ENCODE measurements around the gene TGFB1. TPM values are rescaled to one million over a fixed set of nuclear protein-coding genes. Genes with fewer than 3 reads are reported as not detected.

Gene TGFB1
- total RNA-seq, 1 experiment from 2014 or later = 8.6 TPM

DNA sequence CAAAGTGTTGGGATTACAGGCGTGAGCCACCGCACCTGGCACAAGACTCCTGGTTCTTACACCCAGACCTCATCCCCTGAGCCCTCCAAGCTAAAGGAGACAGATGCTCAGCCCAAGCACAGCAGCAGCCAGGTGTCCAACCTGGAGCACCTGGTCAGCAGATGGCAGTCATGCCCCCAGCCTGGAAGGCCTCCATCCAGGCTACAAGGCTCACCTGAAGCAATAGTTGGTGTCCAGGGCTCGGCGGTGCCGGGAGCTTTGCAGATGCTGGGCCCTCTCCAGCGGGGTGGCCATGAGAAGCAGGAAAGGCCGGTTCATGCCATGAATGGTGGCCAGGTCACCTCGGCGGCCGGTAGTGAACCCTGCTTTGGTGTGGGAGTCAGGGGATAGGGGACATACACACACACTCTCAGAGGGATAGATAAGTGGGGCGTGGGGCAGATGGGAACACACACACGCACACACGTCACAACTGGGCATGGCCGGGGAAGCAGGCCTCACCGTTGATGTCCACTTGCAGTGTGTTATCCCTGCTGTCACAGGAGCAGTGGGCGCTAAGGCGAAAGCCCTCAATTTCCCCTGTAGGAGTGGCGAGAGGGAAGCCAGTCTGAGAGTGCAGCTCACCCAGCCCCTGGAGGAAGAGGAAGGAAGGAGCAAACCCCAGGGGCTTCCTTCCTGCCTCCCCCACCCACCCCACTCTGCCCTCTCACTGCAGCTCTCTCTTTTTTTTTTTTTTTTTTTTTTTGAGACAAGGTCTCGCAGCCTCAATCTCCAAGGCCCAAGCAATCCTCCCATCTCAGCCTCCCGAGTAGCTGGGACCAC, 11.8 kb downstream of the TGFB1 start:
- no peak overlapping the region for H3K4me3 ChIP-seq (ENCODE audit: insufficient read depth, low read depth, low read length)
- peak; percentile 69 for DNase-seq
- H3K36me3 ChIP-seq (replicated peaks; ENCODE audit: control insufficient read depth, insufficient read depth, low read length) = no peaks in the 10 kb centered on the region; the same call in 1 of the 2 replicates
- no peaks in the 10 kb centered on the region for H3K27me3 ChIP-seq (ENCODE audit: control insufficient read depth, insufficient read depth, low read length)

DNA sequence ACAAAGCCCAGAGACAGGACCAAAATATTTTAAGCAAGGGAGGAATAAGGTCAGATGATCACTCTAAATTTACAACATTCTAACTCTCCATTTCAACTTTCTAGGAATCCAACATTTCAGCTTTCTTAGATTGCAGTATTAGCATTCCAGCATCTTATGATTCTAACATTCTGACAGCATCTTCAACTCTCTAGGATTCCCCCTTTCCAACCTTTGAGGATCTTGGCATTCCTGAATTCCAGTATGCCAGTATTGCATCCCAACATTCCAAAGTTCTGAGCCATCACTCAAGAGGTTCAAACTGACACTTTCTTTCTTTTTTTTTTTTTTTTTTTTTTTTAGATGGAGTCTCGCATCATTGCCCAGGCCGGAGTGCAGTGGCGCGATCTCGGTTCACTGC, 13.8 kb downstream of the TGFB1 start:
- Histone ChIP-seq H3K27me3 (ENCODE audit: control insufficient read depth, insufficient read depth, low read length) (no peaks in the 10 kb centered on the region), H3K4me3 (ENCODE audit: insufficient read depth, low read depth, low read length) (no peak overlapping the region), H3K36me3 (replicated peaks; ENCODE audit: control insufficient read depth, insufficient read depth, low read length) (no peaks in the 10 kb centered on the region; the same call in 1 of the 2 replicates)
- no peak for DNase-seq

DNA sequence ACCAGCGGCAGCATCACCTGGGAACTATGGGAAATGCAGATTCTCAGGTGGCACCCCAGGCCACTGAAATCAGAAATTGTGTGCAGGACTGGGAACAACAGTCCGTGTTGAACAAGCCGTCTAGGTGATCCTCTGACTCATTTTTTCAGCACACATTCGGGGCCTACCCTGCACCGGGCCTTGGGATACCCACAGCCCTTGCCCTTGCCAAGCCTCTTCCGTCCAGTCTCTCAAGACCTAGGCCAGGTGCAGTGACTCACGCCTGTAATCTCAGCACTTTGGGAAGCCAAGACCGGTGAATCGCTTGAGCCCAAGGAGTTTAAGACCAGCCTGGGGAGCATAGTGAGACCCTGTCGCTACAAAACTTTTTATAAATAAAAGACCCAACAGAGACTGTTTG, 18.3 kb downstream of the TGFB1 start:
- Histone ChIP-seq H3K4me3 (ENCODE audit: insufficient read depth, low read depth, low read length) (no peak overlapping the region), H3K36me3 (replicated peaks; ENCODE audit: control insufficient read depth, insufficient read depth, low read length) (no peaks in the 10 kb centered on the region), H3K27me3 (ENCODE audit: control insufficient read depth, insufficient read depth, low read length) (no peaks in the 10 kb centered on the region)
- no peak for DNase-seq

DNA sequence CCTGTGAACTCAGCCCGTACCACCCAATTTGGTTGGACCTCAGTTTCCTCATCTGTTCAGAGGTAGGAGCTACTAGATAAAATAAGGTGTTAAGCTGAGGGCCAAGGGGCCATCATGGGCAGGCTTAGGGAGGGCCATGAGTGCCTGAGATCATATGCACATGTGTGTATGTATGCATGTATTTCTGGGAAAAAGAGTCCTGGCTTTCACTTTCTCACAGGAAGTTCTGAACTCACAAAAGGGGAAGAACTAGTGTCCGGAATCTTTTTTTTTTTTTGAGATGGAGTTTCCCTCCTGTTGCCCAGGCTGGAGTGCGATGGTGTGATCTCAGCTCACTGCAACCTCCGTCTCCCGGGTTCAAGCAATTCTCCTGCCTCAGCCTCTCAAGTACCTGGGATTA, 18.9 kb downstream of the TGFB1 start:
- Histone ChIP-seq H3K27me3 (ENCODE audit: control insufficient read depth, insufficient read depth, low read length) (no peaks in the 10 kb centered on the region), H3K36me3 (replicated peaks; ENCODE audit: control insufficient read depth, insufficient read depth, low read length) (no peaks in the 10 kb centered on the region), H3K4me3 (ENCODE audit: insufficient read depth, low read depth, low read length) (no peak overlapping the region)
- no peak for DNase-seq

DNA sequence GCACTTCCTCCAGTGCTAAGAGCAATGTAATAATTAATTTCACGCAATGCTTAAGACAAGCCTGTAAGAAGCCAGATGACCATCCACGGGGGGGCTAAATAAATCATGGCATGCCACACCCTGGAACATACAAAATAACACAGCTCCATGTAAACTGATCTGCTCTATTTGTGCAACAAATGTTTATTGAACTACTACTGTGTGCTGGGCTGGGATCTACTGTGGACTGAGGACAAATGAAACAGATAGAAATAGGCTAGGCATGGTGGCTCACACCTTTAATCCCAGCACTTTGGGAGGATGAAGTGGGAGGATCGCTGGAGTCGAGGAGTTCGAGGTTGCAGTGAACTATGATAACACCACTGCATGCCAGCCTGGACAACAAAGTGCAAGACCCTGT, 21.3 kb downstream of the TGFB1 start:
- H3K27me3 ChIP-seq (ENCODE audit: control insufficient read depth, insufficient read depth, low read length) = no peaks in the 10 kb centered on the region
- H3K4me3 ChIP-seq (ENCODE audit: insufficient read depth, low read depth, low read length) = no peak overlapping the region
- no peak for DNase-seq
- no peaks in the 10 kb centered on the region for H3K36me3 ChIP-seq (replicated peaks; ENCODE audit: control insufficient read depth, insufficient read depth, low read length)

DNA sequence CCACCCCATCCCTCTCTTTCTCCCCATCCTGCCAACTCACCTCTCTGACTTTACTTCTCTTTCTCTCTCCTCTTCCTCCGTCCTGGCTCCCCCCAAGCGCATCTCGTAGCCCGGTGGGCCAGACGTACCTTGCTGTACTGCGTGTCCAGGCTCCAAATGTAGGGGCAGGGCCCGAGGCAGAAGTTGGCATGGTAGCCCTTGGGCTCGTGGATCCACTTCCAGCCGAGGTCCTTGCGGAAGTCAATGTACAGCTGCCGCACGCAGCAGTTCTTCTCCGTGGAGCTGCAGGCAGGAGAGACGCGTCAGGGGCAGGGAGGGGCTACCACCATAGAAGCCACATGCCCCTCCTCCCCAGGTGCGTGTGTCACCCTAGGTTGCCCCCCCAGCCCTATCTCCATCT, 21.7 kb downstream of the TGFB1 start:
- no peak for DNase-seq
- no peaks in the 10 kb centered on the region for H3K36me3 ChIP-seq (replicated peaks; ENCODE audit: control insufficient read depth, insufficient read depth, low read length)

DNA sequence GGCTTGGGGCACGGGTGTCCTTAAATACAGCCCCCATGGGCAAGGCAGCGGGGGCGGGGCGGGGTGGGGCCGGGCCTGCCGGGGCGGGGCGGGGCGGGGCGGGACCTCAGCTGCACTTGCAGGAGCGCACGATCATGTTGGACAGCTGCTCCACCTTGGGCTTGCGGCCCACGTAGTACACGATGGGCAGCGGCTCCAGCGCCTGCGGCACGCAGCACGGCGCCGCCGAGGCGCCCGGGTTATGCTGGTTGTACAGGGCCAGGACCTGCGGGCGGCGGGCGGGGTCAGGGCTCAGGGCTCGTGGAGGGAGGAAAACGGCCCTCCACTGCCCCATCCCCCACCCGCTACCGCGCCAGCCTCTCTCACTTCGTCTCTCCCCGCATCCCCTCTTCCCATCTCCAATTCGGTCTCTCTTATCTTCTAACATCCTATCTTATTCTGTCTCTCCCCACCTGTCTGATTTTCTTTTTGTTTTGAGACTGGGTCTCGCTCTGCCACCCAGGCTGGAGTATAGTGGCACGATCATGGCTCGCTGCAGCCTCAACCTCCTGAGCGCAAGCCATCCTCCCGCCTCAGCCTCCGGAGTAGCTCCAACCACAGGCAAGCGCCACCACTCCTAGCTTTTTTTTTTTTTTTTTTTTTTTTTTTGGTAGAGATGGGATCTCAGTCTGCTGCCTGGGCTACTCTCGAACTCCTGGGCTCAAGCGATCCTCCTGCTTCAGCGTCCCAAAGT, 22.6 kb downstream of the TGFB1 start:
- no peaks in the 10 kb centered on the region for H3K36me3 ChIP-seq (replicated peaks; ENCODE audit: control insufficient read depth, insufficient read depth, low read length)
- no peaks in the 10 kb centered on the region for H3K27me3 ChIP-seq (ENCODE audit: control insufficient read depth, insufficient read depth, low read length)
- DNase-seq = peak; percentile 84
- peak overlapping the region; percentile 34; the same call in 1 of the 2 replicates for H3K4me3 ChIP-seq (ENCODE audit: insufficient read depth, low read depth, low read length)

More for the DNA sequence above, 21.7 kb downstream of the TGFB1 start:
- H3K27me3 ChIP-seq (ENCODE audit: control insufficient read depth, insufficient read depth, low read length) = no peaks in the 10 kb centered on the region
- no peak overlapping the region for H3K4me3 ChIP-seq (ENCODE audit: insufficient read depth, low read depth, low read length)

DNA sequence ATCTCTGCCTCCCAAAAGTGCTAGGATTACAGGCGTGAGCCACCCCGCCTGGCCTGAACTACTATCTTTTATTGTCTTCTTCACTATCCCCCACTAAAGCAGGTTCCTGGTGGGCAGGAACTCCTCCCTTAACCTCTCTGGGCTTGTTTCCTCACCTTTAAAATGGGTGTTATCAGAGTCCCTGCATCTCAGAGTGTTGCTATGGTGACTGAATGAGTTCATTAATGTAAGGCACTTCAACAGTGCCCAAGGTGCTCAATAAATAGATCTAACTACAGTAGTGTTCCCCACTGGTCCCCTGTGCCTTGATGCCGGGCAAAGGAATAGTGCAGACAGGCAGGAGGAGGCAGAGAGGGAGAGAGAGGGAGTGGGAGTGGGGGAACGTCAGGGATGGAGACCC, 23.2 kb downstream of the TGFB1 start:
- Histone ChIP-seq H3K36me3 (replicated peaks; ENCODE audit: control insufficient read depth, insufficient read depth, low read length) (no peaks in the 10 kb centered on the region), H3K27me3 (ENCODE audit: control insufficient read depth, insufficient read depth, low read length) (no peaks in the 10 kb centered on the region), H3K4me3 (ENCODE audit: insufficient read depth, low read depth, low read length) (no peak overlapping the region)
- no peak for DNase-seq

DNA sequence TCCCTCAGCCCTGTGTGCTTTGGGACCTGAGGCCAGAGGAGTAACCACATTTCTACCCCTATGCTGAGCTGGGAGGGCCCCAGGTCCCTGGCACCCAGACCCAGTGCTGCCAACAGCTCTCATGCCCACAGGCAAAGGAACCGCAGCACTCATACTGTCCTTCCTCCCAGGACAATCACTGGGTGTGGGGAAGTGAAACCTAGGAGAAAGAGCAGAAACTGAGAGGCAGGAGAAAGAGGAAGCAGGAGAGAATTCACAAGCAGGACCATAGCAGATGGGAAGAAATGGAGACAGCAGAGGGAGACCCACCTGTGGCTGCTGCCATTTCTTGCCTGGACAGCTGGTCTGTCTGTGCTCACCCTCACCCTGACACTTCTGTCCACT, 24.9 kb downstream of the TGFB1 start:
- Histone ChIP-seq H3K27me3 (ENCODE audit: control insufficient read depth, insufficient read depth, low read length) (no peaks in the 10 kb centered on the region), H3K36me3 (replicated peaks; ENCODE audit: control insufficient read depth, insufficient read depth, low read length) (no peaks in the 10 kb centered on the region), H3K4me3 (ENCODE audit: insufficient read depth, low read depth, low read length) (no peak overlapping the region)
- DNase-seq = no peak

DNA sequence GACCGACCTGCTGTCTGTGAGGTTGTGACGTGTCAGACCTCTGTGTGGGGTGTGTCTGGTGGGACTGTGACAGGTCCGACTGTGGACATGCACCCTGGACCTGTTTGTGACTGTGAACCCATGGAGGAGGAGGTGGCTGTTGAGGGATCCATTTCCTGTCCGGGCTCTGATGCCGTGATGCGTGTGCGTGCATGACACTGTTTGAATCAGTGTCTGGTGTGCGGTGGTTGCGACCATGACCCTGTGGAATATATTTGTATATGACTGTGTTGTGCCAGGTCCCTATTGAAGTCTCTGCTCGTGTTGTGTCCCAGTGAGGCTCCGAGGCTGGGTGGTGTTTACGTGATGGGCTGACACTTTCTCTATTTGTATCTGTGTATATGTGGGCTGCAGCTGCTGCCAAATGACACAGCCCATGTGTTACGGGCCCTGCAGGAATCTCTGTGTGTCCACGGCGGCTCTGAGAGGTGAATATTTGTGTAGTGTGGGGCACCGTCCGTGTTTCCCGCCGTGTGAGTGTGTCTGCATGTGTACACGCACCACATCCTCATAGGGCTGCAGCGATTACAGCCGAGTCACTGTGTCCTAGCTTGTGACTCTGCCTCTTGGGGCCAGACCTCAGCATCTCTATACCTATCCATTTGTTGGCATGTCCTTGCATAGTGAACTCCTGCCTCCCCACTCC, 25.4 kb downstream of the TGFB1 start:
- no peak overlapping the region for H3K4me3 ChIP-seq (ENCODE audit: insufficient read depth, low read depth, low read length)
- no peaks in the 10 kb centered on the region for H3K36me3 ChIP-seq (replicated peaks; ENCODE audit: control insufficient read depth, insufficient read depth, low read length)
- DNase-seq = peak; percentile 44
- no peaks in the 10 kb centered on the region for H3K27me3 ChIP-seq (ENCODE audit: control insufficient read depth, insufficient read depth, low read length)

DNA sequence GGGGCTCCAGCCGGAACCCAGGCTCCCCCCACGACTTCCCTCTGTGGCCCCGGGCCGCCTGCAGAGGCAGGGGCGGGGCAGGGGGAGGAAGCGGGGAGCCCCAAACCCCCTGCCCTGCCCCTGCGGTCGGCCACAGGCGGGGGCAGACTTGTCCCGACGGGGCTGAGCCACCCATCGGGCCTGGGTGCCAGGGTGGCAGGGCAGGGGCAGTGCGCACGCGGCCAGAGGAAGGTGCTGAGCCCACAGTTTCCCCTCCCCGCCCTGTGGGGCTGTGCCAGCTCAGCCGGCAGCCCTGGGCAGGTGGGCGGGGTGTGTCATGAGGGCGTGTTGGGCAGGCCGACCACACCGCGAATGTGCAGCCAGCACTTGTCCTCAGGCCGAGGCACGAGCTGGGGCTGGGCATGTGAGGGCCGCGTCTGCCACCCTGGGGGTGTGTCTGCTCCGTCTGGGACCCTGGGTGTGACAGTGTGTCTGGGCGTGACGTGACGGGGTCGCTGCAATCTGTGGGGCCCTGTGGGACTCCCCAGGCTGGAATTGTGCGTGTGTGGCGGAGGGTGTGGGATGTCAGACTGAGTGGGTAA, 26.1 kb downstream of the TGFB1 start:
- Histone ChIP-seq H3K27me3 (ENCODE audit: control insufficient read depth, insufficient read depth, low read length) (no peaks in the 10 kb centered on the region), H3K4me3 (ENCODE audit: insufficient read depth, low read depth, low read length) (no peak overlapping the region; the same call in 1 of the 2 replicates), H3K36me3 (replicated peaks; ENCODE audit: control insufficient read depth, insufficient read depth, low read length) (peaks cover 2% of the 10 kb centered on the region)
- DNase-seq = peak; percentile 87

DNA sequence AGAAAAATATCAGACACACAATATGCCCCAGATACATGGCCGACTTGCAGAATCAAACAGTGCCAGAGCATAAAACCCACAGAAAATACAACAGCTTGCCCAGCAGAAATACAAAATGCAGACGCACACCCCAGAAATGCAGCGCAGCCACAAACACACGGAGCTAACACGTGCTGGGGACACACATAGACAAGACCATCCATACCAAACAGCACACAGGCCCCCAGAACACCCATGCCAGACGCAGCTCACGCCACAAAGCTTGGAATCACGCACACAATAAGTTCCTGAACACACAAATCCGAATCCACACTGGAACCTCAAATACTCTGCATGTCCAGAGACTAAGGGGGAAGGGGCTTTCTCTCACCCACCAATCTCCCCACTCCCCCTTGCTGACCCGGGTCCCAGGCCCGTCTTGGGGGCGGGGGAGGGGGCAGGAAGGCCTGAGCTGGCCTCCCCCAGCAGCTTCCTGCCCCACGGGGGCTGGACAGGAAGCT, 26.6 kb downstream of the TGFB1 start:
- H3K27me3 ChIP-seq (ENCODE audit: control insufficient read depth, insufficient read depth, low read length) = no peaks in the 10 kb centered on the region
- no peak for DNase-seq
- peaks cover 3% of the 10 kb centered on the region for H3K36me3 ChIP-seq (replicated peaks; ENCODE audit: control insufficient read depth, insufficient read depth, low read length)
- H3K4me3 ChIP-seq (ENCODE audit: insufficient read depth, low read depth, low read length) = peak overlapping the region; percentile 12; the same call in 1 of the 2 replicates

DNA sequence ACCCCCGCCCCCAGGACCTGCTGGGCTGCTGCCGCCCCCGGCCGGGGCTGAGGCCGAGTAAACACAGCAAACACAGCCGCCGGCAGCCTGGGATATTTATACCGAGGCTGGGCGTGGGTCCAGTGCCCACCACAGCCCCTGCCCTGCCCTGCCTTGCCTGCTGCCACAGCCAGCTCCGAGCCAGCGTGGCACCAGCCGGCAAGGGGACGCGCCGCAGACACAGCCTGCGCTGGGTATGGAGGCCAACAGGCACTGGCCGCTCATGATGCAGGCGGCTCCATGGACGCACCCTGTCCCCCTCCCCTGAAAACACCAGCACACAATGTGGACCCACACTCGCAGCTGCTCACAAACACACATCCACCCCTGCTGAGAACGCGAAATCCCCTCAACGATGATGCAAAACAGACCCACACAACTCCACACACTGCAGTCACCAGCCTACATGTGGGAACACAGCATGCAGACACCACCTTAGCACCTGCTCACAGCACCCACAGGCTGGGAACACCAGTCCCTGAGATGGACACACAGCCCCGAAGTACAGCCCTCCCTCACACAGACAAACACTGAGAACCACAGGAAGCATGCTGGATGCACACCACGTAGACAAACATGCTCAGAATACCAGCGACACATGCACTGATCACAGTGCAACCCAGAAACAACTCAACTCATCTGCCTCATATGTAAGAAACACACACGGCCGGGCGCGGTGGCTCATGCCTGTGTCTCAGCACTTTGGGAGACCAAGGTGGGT, 27.6 kb downstream of the TGFB1 start:
- H3K36me3 ChIP-seq (replicated peaks; ENCODE audit: control insufficient read depth, insufficient read depth, low read length) = peaks cover 3% of the 10 kb centered on the region
- no peaks in the 10 kb centered on the region for H3K27me3 ChIP-seq (ENCODE audit: control insufficient read depth, insufficient read depth, low read length)
- peak; percentile 78 for DNase-seq
- H3K4me3 ChIP-seq (ENCODE audit: insufficient read depth, low read depth, low read length) = peak overlapping the region; percentile 38

DNA sequence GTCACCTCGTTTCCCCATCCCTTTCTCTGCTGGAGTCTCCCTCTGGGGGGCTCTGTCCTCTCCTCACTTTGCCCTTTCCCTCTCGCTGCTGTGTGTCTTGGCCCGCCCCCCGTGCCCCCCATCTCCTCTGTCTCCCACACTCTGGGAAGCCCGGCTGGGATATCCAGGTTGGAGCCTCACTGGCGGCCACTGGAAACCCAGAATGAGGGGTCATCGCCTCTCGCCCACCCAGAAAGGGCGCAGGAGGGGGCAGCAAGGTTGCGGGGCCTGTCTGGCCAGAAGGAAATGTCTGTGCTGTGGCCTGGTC, 28.1 kb downstream of the TGFB1 start:
- peak overlapping the region; percentile 38 for H3K4me3 ChIP-seq (ENCODE audit: insufficient read depth, low read depth, low read length)

More for the DNA sequence above, 28.1 kb downstream of the TGFB1 start:
- peaks cover 3% of the 10 kb centered on the region for H3K36me3 ChIP-seq (replicated peaks; ENCODE audit: control insufficient read depth, insufficient read depth, low read length)
- no peaks in the 10 kb centered on the region for H3K27me3 ChIP-seq (ENCODE audit: control insufficient read depth, insufficient read depth, low read length)
- DNase-seq = no peak

All from H7 (cell line).